Measurements from ENCODE around the gene IQGAP2. TPM values are rescaled to one million over a fixed set of nuclear protein-coding genes. Genes with fewer than 3 reads are reported as not detected.

IQGAP2 gene
- total and polyA plus RNA-seq, 2 of the 8 experiments (the other 6 are each of a cell fraction or from before 2014, with no cell fraction given), result 19.7 to 66.0 TPM

DNA sequence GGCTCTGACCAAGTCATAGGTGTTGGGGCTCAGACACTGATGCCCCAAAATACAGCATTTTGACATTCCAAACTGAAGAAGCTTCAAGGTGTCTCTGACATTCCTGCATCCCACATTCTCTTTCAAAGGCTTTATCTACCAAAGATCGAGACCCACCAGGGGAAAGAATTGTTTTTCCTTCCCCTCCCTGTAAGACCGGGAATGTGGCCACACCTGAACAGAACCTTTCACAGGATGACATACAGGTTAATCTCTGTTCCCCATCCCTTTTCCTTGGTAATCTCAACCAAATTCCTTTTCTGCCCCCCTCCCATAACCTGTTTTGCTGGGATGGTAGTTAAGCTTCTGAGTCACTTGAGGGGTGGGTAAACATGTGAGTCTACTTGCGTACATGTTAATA is 72.3 kb downstream of the IQGAP2 start:
- 84% methylated on average over 3 of the region's 3 CpGs; no CpG with 5 or more reads in 1 of the 2 experiments for WGBS, 2 experiments (ENCODE audit: extremely low coverage in 1 of 2, insufficient coverage in 1 of 2, insufficient read length in 1 of 2, insufficient replicate concordance in 2 of 2, low coverage in 1 of 2, low lambda C conversion rate in 2 of 2, missing lambda C conversion rate in 1 of 2)
- peaks cover 0 to 22% of the 10 kb centered on the region in 2 experiments; a peak in 2 of 4 replicates for H3K79me2 ChIP-seq (ENCODE audit: control insufficient read depth in 1 of 2, insufficient read depth in 2 of 2, low read length in 2 of 2)
- DNase-seq (ENCODE audit: low read depth in 1 of 2, low spot score in 2 of 2) (no peak), FAIRE-seq (peak; percentile 32)
- H2BK5ac ChIP-seq (ENCODE audit: low read depth, low read length), result 0 out of 2 replicates have a peak overlapping the region, but pooled peaks have one; percentile 49
- TF ChIP-seq SIN3A (conservative IDR thresholded peaks at IDR 0.05 in 1 of 2, IDR thresholded peaks at IDR 0.05 in 1 of 2; ENCODE audit: low read depth in 1 of 2, low read length in 2 of 2), result no peak
- no peak for TF ChIP-seq KDM4A (IDR thresholded peaks at IDR 0.05; ENCODE audit: low read depth, low read length, severe bottlenecking)
- TF ChIP-seq TEAD4 (IDR thresholded peaks at IDR 0.05; ENCODE audit: low read depth, low read length), result peak; percentile 68
- no peak overlapping the region for H3K56ac ChIP-seq (replicated peaks; ENCODE audit: insufficient read length, low read depth, low read length)
- no peak overlapping the region for H3K14ac ChIP-seq (ENCODE audit: insufficient read length)
- no peak overlapping the region for H3K4me2 ChIP-seq (ENCODE audit: insufficient read depth in 1 of 2, low read depth in 2 of 2, low read length in 2 of 2)
- ChIA-PET POLR2A (ENCODE audit: partially characterized antibody) (interaction anchor here (1.0 to 1.3 kb wide), 2 partner anchors 15 to 49 kb away, joined by 3 to 5 read pairs; no protein-coding TSS in a partner anchor), CTCF (ENCODE audit: partially characterized antibody) (interaction anchor here (11.0 kb wide), 1 partner anchor 8 kb away, joined by 69 read pairs; no protein-coding TSS in a partner anchor)
- H2BK20ac ChIP-seq (ENCODE audit: low read length), result no peak overlapping the region
- no peak overlapping the region for H3K23ac ChIP-seq (ENCODE audit: insufficient read length)
- H2BK15ac ChIP-seq (ENCODE audit: low read length), result no peak overlapping the region
- peak overlapping the region; percentile 32; the same call in 1 of the 2 replicates for H2AK5ac ChIP-seq (ENCODE audit: low read depth, low read length)
- H3K4ac ChIP-seq (replicated peaks; ENCODE audit: insufficient read length, low read depth, low read length), result no peak overlapping the region
- peaks cover 2 to 24% (median 13%) of the 10 kb centered on the region in 4 experiments for H3K4me1 ChIP-seq (replicated peaks in 1 of 4; ENCODE audit: control insufficient read depth in 3 of 4, insufficient read depth in 4 of 4, low read length in 3 of 4)
- H3K79me1 ChIP-seq (ENCODE audit: low read depth, low read length), result peaks cover 13% of the 10 kb centered on the region; the same call in 1 of the 2 replicates
- no peak overlapping the region for H3K4me3 ChIP-seq (ENCODE audit: extremely low read depth in 1 of 4, insufficient read depth in 2 of 4, low read depth in 3 of 4, low read length in 4 of 4)
- no peak overlapping the region for H4K91ac ChIP-seq (replicated peaks; ENCODE audit: insufficient read length, low read length)
- no peak overlapping the region for H4K8ac ChIP-seq (ENCODE audit: extremely low read depth, insufficient read depth, low read length)
- H4K20me1 ChIP-seq (replicated peaks in 1 of 2; ENCODE audit: control insufficient read depth in 1 of 2, insufficient read depth in 2 of 2, low read length in 2 of 2), result no peaks in the 10 kb centered on the region
- H2BK120ac ChIP-seq (replicated peaks; ENCODE audit: low read depth, low read length), result no peak overlapping the region
- H2BK12ac ChIP-seq (ENCODE audit: low read depth, low read length), result no peak overlapping the region; the same call in 1 of the 2 replicates
- no peak overlapping the region for H2AFZ ChIP-seq (ENCODE audit: low read length)
- no peaks in the 10 kb centered on the region for H3K27me3 ChIP-seq (replicated peaks in 1 of 4; ENCODE audit: control insufficient read depth in 3 of 4, extremely low read depth in 1 of 4, insufficient read depth in 3 of 4, low read length in 3 of 4)
- no peak overlapping the region for H4K5ac ChIP-seq (ENCODE audit: insufficient read length, low read depth, low read length)
- no peaks in the 10 kb centered on the region for H3K36me3 ChIP-seq (ENCODE audit: control insufficient read depth in 2 of 4, insufficient read depth in 4 of 4, low read length in 3 of 4)
- no peak overlapping the region for H3K18ac ChIP-seq (ENCODE audit: extremely low read depth, low read length)
- no peaks in the 10 kb centered on the region for H3K23me2 ChIP-seq (ENCODE audit: low read depth, low read length)
- no peak overlapping the region for H3K27ac ChIP-seq (ENCODE audit: low read depth, low read length)
- H3K9me3 ChIP-seq (ENCODE audit: insufficient read depth in 2 of 2, low read depth in 1 of 2, low read length in 1 of 2), result peaks cover 3% of the 10 kb centered on the region in 2 experiments; a peak in 2 of 4 replicates
- no peak overlapping the region for H3K9ac ChIP-seq (replicated peaks in 1 of 4; ENCODE audit: extremely low read depth in 1 of 4, low read depth in 3 of 4, low read length in 3 of 4)

All from H1 (cell line).